Endothelial cell of umbilical vein (primary cell): ENCODE results near the gene SLC44A5. TPM values are rescaled to one million over a fixed set of nuclear protein-coding genes. Genes with fewer than 3 reads are reported as not detected.

Experiments used
- BruUV-seq: library from RNA; stranded (reverse); fragments of 400-500 nt; replicated peaks from 2 replicates; lab custom pipeline; 2021; lab: Mats Ljungman, UMichigan
- CTCF ChIA-PET: fragments of 300-600, 350-600 bp; sonication (Branson Sonifier 250); formaldehyde crosslinking; loops from one replicate; lab custom pipeline; 2021; ENCODE audit warnings: antibody characterized with exemption, inconsistent platforms; lab: Charles Lee
- POLR2A ChIA-PET: fragments of 300-600, 350-600 bp; sonication (Branson Sonifier 250); formaldehyde crosslinking; loops from one replicate; lab custom pipeline; 2021; ENCODE audit warnings: antibody characterized with exemption, inconsistent platforms; lab: Charles Lee
- DNase-seq: peaks from one replicate; pipeline ENCODE4 v3.0.0-alpha.2; 2011; ENCODE audit warnings: low read depth, low spot score
- FAIRE-seq: peaks from 2 replicates; lab custom pipeline; 2011; peaks lifted over from hg19 to GRCh38; lab: Jason Lieb, UNC
- H2AFZ ChIP-seq: 2 replicates; pipeline ENCODE4 v1.6.0; 2012; ENCODE audit warnings: low read depth, low read length, control low read depth, inconsistent platforms
- H3K27ac ChIP-seq: 2 replicates; pipeline ENCODE4 v1.5.1; 2011; ENCODE audit warnings: low read depth, mild to moderate bottlenecking, control low read depth, low read length, moderate library complexity; ENCODE audit not compliant: insufficient read depth
- H3K27me3 ChIP-seq, 2 experiments: 2 replicates each; pipeline versions ENCODE4 v1.6.0 to v1.6.1; 2011; ENCODE audit warnings: low read length in 2 of 2, mixed read lengths in 1 of 2; ENCODE audit not compliant: control insufficient read depth in 2 of 2, insufficient read depth in 2 of 2
- H3K36me3 ChIP-seq, 2 experiments: 2 replicates in 1 of 2; 3 replicates in 1 of 2; pipeline ENCODE4 v1.5.1; 2011; ENCODE audit warnings: low read length in 2 of 2, mild to moderate bottlenecking in 1 of 2, moderate library complexity in 1 of 2; ENCODE audit not compliant: control insufficient read depth in 2 of 2, insufficient read depth in 2 of 2; ENCODE audit errors: extremely low read depth in 1 of 2
- H3K4me1 ChIP-seq: 3 replicates; pipeline ENCODE4 v1.5.1; 2011; ENCODE audit warnings: mild to moderate bottlenecking, low read length; ENCODE audit not compliant: control insufficient read depth, insufficient read depth; ENCODE audit errors: extremely low read depth
- H3K4me2 ChIP-seq: 2 replicates; pipeline ENCODE4 v1.6.1; 2011; ENCODE audit warnings: low read length, control low read depth, mixed read lengths; ENCODE audit not compliant: insufficient read depth
- H3K4me3 ChIP-seq, 3 experiments: fragments of 200-600 bp in 1 of 3; sonication (generic), shearing (Covaris generic) in 1 of 3; replicated peaks in 1 of 3; 2 replicates each; pipeline ENCODE4 v1.5.1; 2011 to 2016; ENCODE audit warnings: control low read depth in 3 of 3, low read length in 3 of 3, mild to moderate bottlenecking in 2 of 3, inconsistent platforms in 1 of 3, low read depth in 1 of 3, moderate library complexity in 1 of 3; ENCODE audit not compliant: insufficient read depth in 1 of 3
- H3K79me2 ChIP-seq: 2 replicates; pipeline ENCODE4 v1.6.0; 2012; ENCODE audit warnings: low read length, inconsistent platforms; ENCODE audit not compliant: control insufficient read depth, insufficient read depth
- H3K9ac ChIP-seq: replicated peaks from 2 replicates; pipeline ENCODE3; 2011; ENCODE audit warnings: low read length, control low read depth; ENCODE audit not compliant: insufficient read depth; ENCODE audit errors: extremely low read depth
- H3K9me1 ChIP-seq: replicated peaks from 3 replicates; pipeline ENCODE4 v1.6.0; 2011; ENCODE audit warnings: mild to moderate bottlenecking, low read length; ENCODE audit not compliant: control insufficient read depth, insufficient read depth; ENCODE audit errors: extremely low read depth
- H3K9me3 ChIP-seq: replicated peaks from 2 replicates; pipeline ENCODE4 v1.5.1; 2012; ENCODE audit warnings: low read length, inconsistent platforms; ENCODE audit not compliant: control insufficient read depth, insufficient read depth
- H4K20me1 ChIP-seq: replicated peaks from 2 replicates; pipeline ENCODE3; 2011; ENCODE audit warnings: mild to moderate bottlenecking, low read length; ENCODE audit not compliant: control insufficient read depth, insufficient read depth; ENCODE audit errors: extremely low read depth
- FOS ChIP-seq: IDR thresholded peaks from 2 replicates; pipeline ENCODE4 v1.6.1; 2011; ENCODE audit warnings: mild to moderate bottlenecking, low read length, moderate library complexity, borderline replicate concordance; ENCODE audit not compliant: insufficient read depth
- GATA2 ChIP-seq: IDR thresholded peaks from 2 replicates; pipeline ENCODE4 v1.7.0; 2011; ENCODE audit warnings: low read depth, mild to moderate bottlenecking, moderate library complexity, mixed read lengths, low read length; ENCODE audit not compliant: insufficient read length, insufficient read depth
- JUN ChIP-seq: IDR thresholded peaks from 2 replicates; pipeline ENCODE4 v1.6.1; 2011; ENCODE audit warnings: borderline replicate concordance, low read depth; ENCODE audit not compliant: insufficient read length, insufficient read depth
- MYC ChIP-seq: IDR thresholded peaks from one replicate; pipeline ENCODE4 v1.6.1; 2011; ENCODE audit warnings: mild to moderate bottlenecking, low read depth, low read length
- POLR2A ChIP-seq: IDR thresholded peaks from 2 replicates; pipeline ENCODE4 v1.6.1; 2012; ENCODE audit warnings: low read depth, mild to moderate bottlenecking, control low read depth, low read length
- POLR2AphosphoS5 ChIP-seq: IDR thresholded peaks from 2 replicates; pipeline ENCODE4 v1.6.1; 2012; ENCODE audit warnings: low read depth, mild to moderate bottlenecking, control low read depth, low read length, moderate library complexity; ENCODE audit not compliant: insufficient read depth
- dilution Hi-C: fragments of 300-500 bp; cut with MboI; formaldehyde crosslinking; loops from one replicate; pipeline ENCODE4 v1.15.0; 2019; ENCODE audit warnings: low sequenced_read_pairs; ENCODE audit not compliant: extremely low pct_ligation_motif_present
- intact Hi-C: fragments of 100-400 bp; cut with micrococcal nuclease; formaldehyde crosslinking; loops from one replicate; pipeline ENCODE4 v1.10.0; 2022
- polyA plus RNA-seq, 4 experiments: library from polyadenylated mRNA; depleted of rRNA in 3 of 4; stranded (reverse) in 3 of 4; unstranded in 1 of 4; fragments of >200 nt; gene quantifications; 2 replicates each; pipeline versions ENCODE4 v1.2.1 to v1.2.3, GENCODE V29; 2011 to 2012; ENCODE audit warnings: missing spikeins in 1 of 4
- total RNA-seq: library from RNA; stranded (reverse); gene quantifications from 2 replicates; pipeline ENCODE4 v1.2.3, GENCODE V29; 2021
- TF ChIP-seq, protein P1 (sequence below), 2 donors: IDR thresholded peaks; 1 replicate in 1 of 2; 2 replicates in 1 of 2; pipeline ENCODE4 v1.5.1; 2011; ENCODE audit warnings: low read length in 2 of 2, mild to moderate bottlenecking in 2 of 2, moderate library complexity in 2 of 2, control low read depth in 1 of 2, inconsistent platforms in 1 of 2, low read depth in 1 of 2; ENCODE audit not compliant: insufficient read depth in 1 of 2; ENCODE audit errors: extremely low read depth in 1 of 2

The SLC44A5 gene
- total and polyA plus RNA-seq, 2 donors (not counting 3 experiments of a cell fraction or from before 2014, with no cell fraction given): 1.6 to 3.2 TPM

DNA sequence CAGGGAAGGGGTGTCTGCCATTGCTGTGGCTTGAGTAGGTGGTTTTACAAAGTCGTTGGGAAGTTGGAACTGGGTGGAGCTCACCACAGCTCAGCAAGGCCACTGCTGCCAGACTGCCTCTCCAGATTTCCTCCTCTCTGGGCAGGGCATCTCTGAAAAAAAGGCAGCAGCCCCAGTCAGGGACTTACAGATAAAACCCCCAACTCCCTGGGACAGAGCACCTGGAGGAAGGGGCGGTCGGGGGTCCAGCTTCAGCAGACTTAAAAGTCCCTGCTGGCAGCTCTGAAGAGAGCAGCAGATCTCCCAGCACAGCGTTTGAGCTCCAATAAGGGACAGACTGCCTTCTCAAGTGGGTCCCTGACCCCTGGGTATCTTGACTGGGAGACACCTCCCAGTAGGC, 352.6 kb downstream of the SLC44A5 start:
- H3K9me3 ChIP-seq: no peaks in the 10 kb centered on the region
- H3K4me1 ChIP-seq: no peaks in the 10 kb centered on the region
- TF ChIP-seq FOS (no peak), MYC (no peak), JUN (no peak), POLR2A (no peak), POLR2AphosphoS5 (no peak), GATA2 (no peak)
- TF ChIP-seq, protein P1, sequence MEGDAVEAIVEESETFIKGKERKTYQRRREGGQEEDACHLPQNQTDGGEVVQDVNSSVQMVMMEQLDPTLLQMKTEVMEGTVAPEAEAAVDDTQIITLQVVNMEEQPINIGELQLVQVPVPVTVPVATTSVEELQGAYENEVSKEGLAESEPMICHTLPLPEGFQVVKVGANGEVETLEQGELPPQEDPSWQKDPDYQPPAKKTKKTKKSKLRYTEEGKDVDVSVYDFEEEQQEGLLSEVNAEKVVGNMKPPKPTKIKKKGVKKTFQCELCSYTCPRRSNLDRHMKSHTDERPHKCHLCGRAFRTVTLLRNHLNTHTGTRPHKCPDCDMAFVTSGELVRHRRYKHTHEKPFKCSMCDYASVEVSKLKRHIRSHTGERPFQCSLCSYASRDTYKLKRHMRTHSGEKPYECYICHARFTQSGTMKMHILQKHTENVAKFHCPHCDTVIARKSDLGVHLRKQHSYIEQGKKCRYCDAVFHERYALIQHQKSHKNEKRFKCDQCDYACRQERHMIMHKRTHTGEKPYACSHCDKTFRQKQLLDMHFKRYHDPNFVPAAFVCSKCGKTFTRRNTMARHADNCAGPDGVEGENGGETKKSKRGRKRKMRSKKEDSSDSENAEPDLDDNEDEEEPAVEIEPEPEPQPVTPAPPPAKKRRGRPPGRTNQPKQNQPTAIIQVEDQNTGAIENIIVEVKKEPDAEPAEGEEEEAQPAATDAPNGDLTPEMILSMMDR (IDR thresholded peaks at IDR 0.05; ENCODE audit: extremely low read depth in 1 of 2, insufficient read depth in 1 of 2, low read depth in 1 of 2, low read length in 2 of 2): no peak
- POLR2A ChIA-PET: no interaction called here
- intact Hi-C loops (no loop called here), dilution Hi-C loops (no loop called here)
- FAIRE-seq (no peak), DNase-seq (no peak)
- no peak overlapping the region for H3K27ac ChIP-seq
- H3K9me1 ChIP-seq: no peaks in the 10 kb centered on the region
- no peak overlapping the region for H3K9ac ChIP-seq
- no TSS peak for BruUV-seq
- H3K4me3 ChIP-seq: no peak overlapping the region
- H4K20me1 ChIP-seq: no peaks in the 10 kb centered on the region
- no peaks in the 10 kb centered on the region for H3K27me3 ChIP-seq
- no peak overlapping the region for H2AFZ ChIP-seq
- no peaks in the 10 kb centered on the region for H3K79me2 ChIP-seq
- CTCF ChIA-PET: interaction anchor here (0.7 to 1.9 kb wide), 4 partner anchors 19 to 486 kb away, joined by 3 to 8 read pairs (median 4); no protein-coding TSS in a partner anchor
- no peak overlapping the region for H3K4me2 ChIP-seq
- no peaks in the 10 kb centered on the region for H3K36me3 ChIP-seq
